Astrocyte (in vitro differentiated cells and primary cell): ENCODE results near the gene SLC8A3. TPM values are rescaled to one million over a fixed set of nuclear protein-coding genes. Genes with fewer than 3 reads are reported as not detected.

ENCODE experiments used
- DNase-seq: peaks from one replicate; pipeline ENCODE4 v3.0.0-alpha.2; 2010; ENCODE audit warnings: low read depth
- FAIRE-seq: peaks from 2 replicates; lab custom pipeline; 2011; peaks lifted over from hg19 to GRCh38; lab: Jason Lieb, UNC
- H2AFZ ChIP-seq: 2 replicates; pipeline ENCODE4 v1.6.0; 2012; ENCODE audit warnings: low read depth, low read length, inconsistent platforms
- H3K27ac ChIP-seq: 2 replicates; pipeline ENCODE4 v1.5.1; 2011; ENCODE audit warnings: low read depth, low read length, inconsistent platforms
- H3K27me3 ChIP-seq: 2 replicates; pipeline ENCODE4 v1.6.0; 2011; ENCODE audit warnings: low read length, inconsistent platforms; ENCODE audit not compliant: insufficient read depth
- H3K36me3 ChIP-seq: 2 replicates; pipeline ENCODE4 v1.5.1; 2011; ENCODE audit warnings: low read length, inconsistent platforms; ENCODE audit not compliant: insufficient read depth
- H3K4me1 ChIP-seq: 2 replicates; pipeline ENCODE4 v1.5.1; 2011; ENCODE audit warnings: low read length, inconsistent platforms; ENCODE audit not compliant: insufficient read depth
- H3K4me2 ChIP-seq: 2 replicates; pipeline ENCODE4 v1.6.0; 2012; ENCODE audit warnings: low read length, inconsistent platforms
- H3K4me3 ChIP-seq: 2 replicates; pipeline ENCODE4 v1.5.1; 2011; ENCODE audit warnings: low read depth, mild to moderate bottlenecking, low read length, inconsistent platforms; ENCODE audit not compliant: insufficient read depth
- H3K79me2 ChIP-seq: 2 replicates; pipeline ENCODE4 v1.6.0; 2012; ENCODE audit warnings: mild to moderate bottlenecking, low read length, inconsistent platforms; ENCODE audit not compliant: insufficient read depth
- H3K9ac ChIP-seq: 2 replicates; pipeline ENCODE4 v1.6.0; 2012; ENCODE audit warnings: mild to moderate bottlenecking, low read length, inconsistent platforms
- H3K9me3 ChIP-seq: 2 replicates; pipeline ENCODE4 v1.5.1; 2012; ENCODE audit warnings: low read depth, mild to moderate bottlenecking, low read length, inconsistent platforms; ENCODE audit not compliant: insufficient read depth
- H4K20me1 ChIP-seq: 2 replicates; pipeline ENCODE4 v1.6.0; 2012; ENCODE audit warnings: low read length, inconsistent platforms; ENCODE audit not compliant: insufficient read depth
- H3K27ac Mint-ChIP-seq: one replicate; pipeline ENCODE4 v1.8.0; 2021; ENCODE audit warnings: mild to moderate bottlenecking, mixed read lengths; ENCODE audit not compliant: unreplicated experiment
- H3K27me3 Mint-ChIP-seq: one replicate; pipeline ENCODE4 v1.8.0; 2021; ENCODE audit warnings: low read depth, mixed read lengths; ENCODE audit not compliant: unreplicated experiment
- H3K36me3 Mint-ChIP-seq: one replicate; pipeline ENCODE4 v1.8.0; 2021; ENCODE audit warnings: low read depth, mixed read lengths; ENCODE audit not compliant: unreplicated experiment
- H3K4me1 Mint-ChIP-seq: one replicate; pipeline ENCODE4 v1.8.0; 2021; ENCODE audit warnings: low read depth, mixed read lengths; ENCODE audit not compliant: unreplicated experiment
- H3K4me3 Mint-ChIP-seq: one replicate; pipeline ENCODE4 v1.8.0; 2021; ENCODE audit warnings: mild to moderate bottlenecking, moderate library complexity, mixed read lengths; ENCODE audit not compliant: unreplicated experiment
- H3K9me3 Mint-ChIP-seq: one replicate; pipeline ENCODE4 v1.8.0; 2021; ENCODE audit warnings: mild to moderate bottlenecking, mixed read lengths; ENCODE audit not compliant: unreplicated experiment
- EZH2 ChIP-seq: IDR thresholded peaks from 2 replicates; pipeline ENCODE4 v1.6.1; 2012; ENCODE audit warnings: mild to moderate bottlenecking, low read length, inconsistent platforms; ENCODE audit not compliant: insufficient read depth
- total RNA-seq: library from RNA; stranded (reverse); gene quantifications from 2 replicates; pipeline ENCODE4 v1.2.1, GENCODE V29; 2021
- TF ChIP-seq, protein P1 (sequence below): IDR thresholded peaks from 2 replicates; pipeline ENCODE4 v1.5.1; 2011; ENCODE audit warnings: low read depth, mild to moderate bottlenecking, inconsistent platforms, low read length, moderate library complexity; ENCODE audit not compliant: insufficient read depth

SLC8A3 gene
- total RNA-seq, 1 donor from 2014 or later, result 0.45 TPM

DNA sequence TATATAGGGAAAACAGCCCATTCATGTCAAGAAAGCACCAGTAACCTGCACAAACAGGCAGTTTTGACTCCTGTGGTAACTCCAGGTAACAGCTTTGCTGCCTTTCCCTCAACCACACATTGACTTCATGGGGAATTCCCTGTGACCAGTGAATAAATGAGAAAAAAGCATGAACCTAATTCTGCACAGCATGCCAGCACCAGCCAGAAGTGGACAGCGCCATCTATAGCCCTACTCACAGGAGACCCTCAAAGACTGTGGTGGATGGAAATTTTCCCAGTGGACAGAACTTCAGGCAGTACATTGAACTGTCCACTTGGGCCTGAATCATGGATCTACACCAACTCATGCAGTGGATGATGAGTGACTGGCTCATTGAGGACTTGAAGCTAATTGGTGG is 152.1 kb downstream of the SLC8A3 start:
- peaks cover 24% of the 10 kb centered on the region for H3K27me3 Mint-ChIP-seq
- H3K4me1 ChIP-seq, result no peaks in the 10 kb centered on the region
- no peak for TF ChIP-seq EZH2
- TF ChIP-seq, protein P1, sequence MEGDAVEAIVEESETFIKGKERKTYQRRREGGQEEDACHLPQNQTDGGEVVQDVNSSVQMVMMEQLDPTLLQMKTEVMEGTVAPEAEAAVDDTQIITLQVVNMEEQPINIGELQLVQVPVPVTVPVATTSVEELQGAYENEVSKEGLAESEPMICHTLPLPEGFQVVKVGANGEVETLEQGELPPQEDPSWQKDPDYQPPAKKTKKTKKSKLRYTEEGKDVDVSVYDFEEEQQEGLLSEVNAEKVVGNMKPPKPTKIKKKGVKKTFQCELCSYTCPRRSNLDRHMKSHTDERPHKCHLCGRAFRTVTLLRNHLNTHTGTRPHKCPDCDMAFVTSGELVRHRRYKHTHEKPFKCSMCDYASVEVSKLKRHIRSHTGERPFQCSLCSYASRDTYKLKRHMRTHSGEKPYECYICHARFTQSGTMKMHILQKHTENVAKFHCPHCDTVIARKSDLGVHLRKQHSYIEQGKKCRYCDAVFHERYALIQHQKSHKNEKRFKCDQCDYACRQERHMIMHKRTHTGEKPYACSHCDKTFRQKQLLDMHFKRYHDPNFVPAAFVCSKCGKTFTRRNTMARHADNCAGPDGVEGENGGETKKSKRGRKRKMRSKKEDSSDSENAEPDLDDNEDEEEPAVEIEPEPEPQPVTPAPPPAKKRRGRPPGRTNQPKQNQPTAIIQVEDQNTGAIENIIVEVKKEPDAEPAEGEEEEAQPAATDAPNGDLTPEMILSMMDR, result no peak
- no peaks in the 10 kb centered on the region for H3K27me3 ChIP-seq
- FAIRE-seq, result no peak
- no peak overlapping the region for H3K9ac ChIP-seq
- H3K4me1 Mint-ChIP-seq, result peaks cover 13% of the 10 kb centered on the region
- H3K4me2 ChIP-seq, result no peak overlapping the region
- H3K36me3 Mint-ChIP-seq, result peaks cover 2% of the 10 kb centered on the region
- no peaks in the 10 kb centered on the region for H4K20me1 ChIP-seq
- H3K4me3 ChIP-seq, result no peak overlapping the region
- H3K9me3 Mint-ChIP-seq, result no peaks in the 10 kb centered on the region
- no peaks in the 10 kb centered on the region for H3K9me3 ChIP-seq
- no peaks in the 10 kb centered on the region for H3K79me2 ChIP-seq
- DNase-seq, result no peak
- no peak overlapping the region for H3K27ac ChIP-seq
- H2AFZ ChIP-seq, result no peak overlapping the region
- no peaks in the 10 kb centered on the region for H3K36me3 ChIP-seq
- no peak overlapping the region for H3K27ac Mint-ChIP-seq
- H3K4me3 Mint-ChIP-seq, result no peak overlapping the region

DNA sequence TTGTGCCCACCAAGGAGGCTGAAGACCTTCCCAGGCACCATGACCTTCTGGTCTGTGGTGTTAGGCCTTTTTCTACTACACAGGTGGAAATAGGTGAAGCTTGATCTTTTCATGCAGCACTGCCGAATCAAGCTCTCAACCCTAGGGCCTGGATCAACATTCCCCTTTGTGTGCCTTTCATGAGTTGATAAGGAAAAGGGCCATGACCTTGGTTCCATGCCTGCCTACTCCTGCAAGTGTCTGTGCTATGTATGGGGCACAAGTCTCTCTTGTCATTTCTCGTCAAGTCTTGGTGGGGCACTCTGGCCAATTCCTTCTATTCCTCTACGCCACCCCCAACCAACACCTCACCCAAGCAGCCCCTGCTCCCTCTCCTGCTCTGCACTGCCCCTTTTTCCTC is 154.5 kb downstream of the SLC8A3 start:
- H3K4me1 ChIP-seq, result no peaks in the 10 kb centered on the region
- H3K4me1 Mint-ChIP-seq, result peaks cover 13% of the 10 kb centered on the region
- H3K9ac ChIP-seq, result no peak overlapping the region
- H3K27ac Mint-ChIP-seq, result no peak overlapping the region
- no peaks in the 10 kb centered on the region for H3K9me3 Mint-ChIP-seq
- DNase-seq (no peak), FAIRE-seq (no peak)
- no peaks in the 10 kb centered on the region for H3K79me2 ChIP-seq
- no peaks in the 10 kb centered on the region for H4K20me1 ChIP-seq
- peaks cover 2% of the 10 kb centered on the region for H3K36me3 Mint-ChIP-seq
- H3K4me3 Mint-ChIP-seq, result no peak overlapping the region
- H3K36me3 ChIP-seq, result no peaks in the 10 kb centered on the region
- H3K4me2 ChIP-seq, result no peak overlapping the region
- no peak overlapping the region for H3K4me3 ChIP-seq
- no peak overlapping the region for H3K27ac ChIP-seq
- TF ChIP-seq EZH2, result no peak
- TF ChIP-seq, protein P1, result no peak
- no peaks in the 10 kb centered on the region for H3K9me3 ChIP-seq
- H3K27me3 Mint-ChIP-seq, result peaks cover 13% of the 10 kb centered on the region
- no peaks in the 10 kb centered on the region for H3K27me3 ChIP-seq
- no peak overlapping the region for H2AFZ ChIP-seq

- DNase-seq (no peak), FAIRE-seq (no peak)
- H3K4me1 Mint-ChIP-seq, result peaks cover 13% of the 10 kb centered on the region
- H2AFZ ChIP-seq, result no peak overlapping the region
- no peaks in the 10 kb centered on the region for H3K79me2 ChIP-seq
- no peaks in the 10 kb centered on the region for H3K9me3 Mint-ChIP-seq
- no peaks in the 10 kb centered on the region for H3K4me1 ChIP-seq
- peaks cover 2% of the 10 kb centered on the region for H3K36me3 Mint-ChIP-seq
- H3K4me2 ChIP-seq, result no peak overlapping the region
- TF ChIP-seq, protein P1, result no peak
- H3K9ac ChIP-seq, result no peak overlapping the region
- H3K4me3 Mint-ChIP-seq, result no peak overlapping the region
- no peak overlapping the region for H3K4me3 ChIP-seq
- no peaks in the 10 kb centered on the region for H3K36me3 ChIP-seq
- H4K20me1 ChIP-seq, result no peaks in the 10 kb centered on the region
- H3K27ac ChIP-seq, result no peak overlapping the region
- H3K9me3 ChIP-seq, result no peaks in the 10 kb centered on the region
- H3K27me3 ChIP-seq, result no peaks in the 10 kb centered on the region
- H3K27ac Mint-ChIP-seq, result no peak overlapping the region
- peaks cover 14% of the 10 kb centered on the region for H3K27me3 Mint-ChIP-seq
Measured at GRCh38 chr14:70033561-70033960, 155.2 kb downstream of the SLC8A3 start.
